22Rv1 (cell line): ENCODE data around the gene IL17RA.

Source experiments
- H3K27ac ChIP-seq: fragments of 450-650 bp; 2 replicates; pipeline ENCODE4 v1.5.1; 2017
- ZFX ChIP-seq: fragments of 450-650 bp; IDR thresholded peaks from 2 replicates; pipeline ENCODE4 v1.6.1; 2017; ENCODE audit warnings: antibody characterized with exemption, borderline replicate concordance
- TF ChIP-seq, protein P1 (sequence below): fragments of 450-650 bp; IDR thresholded peaks from 2 replicates; pipeline ENCODE4 v1.5.1; 2017; ENCODE audit warnings: mild to moderate bottlenecking

The IL17RA gene

GRCh38 chr22:17115236-17115635, 30.4 kb downstream of the IL17RA start:
- peak overlapping the region; percentile 41; the same call in 1 of the 2 replicates for H3K27ac ChIP-seq

DNA sequence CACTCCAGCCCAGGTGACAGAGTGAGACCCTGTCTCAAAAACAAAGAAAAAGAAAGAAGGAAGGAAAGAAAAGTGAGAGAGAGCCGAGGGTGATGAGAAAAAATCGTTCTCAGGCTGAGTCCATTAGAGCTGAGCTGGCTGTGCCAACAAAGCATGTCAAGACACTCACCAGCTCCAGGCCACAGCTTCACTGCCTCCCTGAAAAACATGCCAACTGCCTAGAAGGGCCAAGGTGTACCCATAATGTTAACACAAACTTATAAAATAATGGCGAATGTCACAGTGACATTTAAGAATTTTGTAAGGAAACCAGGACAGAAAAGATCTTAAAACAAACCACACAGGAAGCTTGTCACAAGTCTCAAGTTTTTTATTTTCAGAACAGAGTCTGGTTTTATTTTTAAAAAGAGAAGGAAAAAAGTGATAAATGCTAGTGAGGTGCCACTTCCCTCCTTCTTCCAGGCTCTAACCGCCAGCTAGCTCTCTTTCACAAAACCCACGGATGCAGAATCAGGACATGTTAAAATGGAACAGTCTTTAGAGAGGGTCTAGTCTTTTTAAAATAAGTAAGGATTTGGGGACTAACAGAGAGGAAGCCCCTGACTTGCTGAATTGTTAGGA, 31.3 kb downstream of the IL17RA start:
- H3K27ac ChIP-seq = peak overlapping the region; percentile 41
- TF ChIP-seq, protein P1, sequence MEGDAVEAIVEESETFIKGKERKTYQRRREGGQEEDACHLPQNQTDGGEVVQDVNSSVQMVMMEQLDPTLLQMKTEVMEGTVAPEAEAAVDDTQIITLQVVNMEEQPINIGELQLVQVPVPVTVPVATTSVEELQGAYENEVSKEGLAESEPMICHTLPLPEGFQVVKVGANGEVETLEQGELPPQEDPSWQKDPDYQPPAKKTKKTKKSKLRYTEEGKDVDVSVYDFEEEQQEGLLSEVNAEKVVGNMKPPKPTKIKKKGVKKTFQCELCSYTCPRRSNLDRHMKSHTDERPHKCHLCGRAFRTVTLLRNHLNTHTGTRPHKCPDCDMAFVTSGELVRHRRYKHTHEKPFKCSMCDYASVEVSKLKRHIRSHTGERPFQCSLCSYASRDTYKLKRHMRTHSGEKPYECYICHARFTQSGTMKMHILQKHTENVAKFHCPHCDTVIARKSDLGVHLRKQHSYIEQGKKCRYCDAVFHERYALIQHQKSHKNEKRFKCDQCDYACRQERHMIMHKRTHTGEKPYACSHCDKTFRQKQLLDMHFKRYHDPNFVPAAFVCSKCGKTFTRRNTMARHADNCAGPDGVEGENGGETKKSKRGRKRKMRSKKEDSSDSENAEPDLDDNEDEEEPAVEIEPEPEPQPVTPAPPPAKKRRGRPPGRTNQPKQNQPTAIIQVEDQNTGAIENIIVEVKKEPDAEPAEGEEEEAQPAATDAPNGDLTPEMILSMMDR = no peak
- no peak for TF ChIP-seq ZFX

More at GRCh38 chr22:17115236-17115635, 30.4 kb downstream of the IL17RA start:
- TF ChIP-seq ZFX = no peak
- TF ChIP-seq, protein P1 = no peak

DNA sequence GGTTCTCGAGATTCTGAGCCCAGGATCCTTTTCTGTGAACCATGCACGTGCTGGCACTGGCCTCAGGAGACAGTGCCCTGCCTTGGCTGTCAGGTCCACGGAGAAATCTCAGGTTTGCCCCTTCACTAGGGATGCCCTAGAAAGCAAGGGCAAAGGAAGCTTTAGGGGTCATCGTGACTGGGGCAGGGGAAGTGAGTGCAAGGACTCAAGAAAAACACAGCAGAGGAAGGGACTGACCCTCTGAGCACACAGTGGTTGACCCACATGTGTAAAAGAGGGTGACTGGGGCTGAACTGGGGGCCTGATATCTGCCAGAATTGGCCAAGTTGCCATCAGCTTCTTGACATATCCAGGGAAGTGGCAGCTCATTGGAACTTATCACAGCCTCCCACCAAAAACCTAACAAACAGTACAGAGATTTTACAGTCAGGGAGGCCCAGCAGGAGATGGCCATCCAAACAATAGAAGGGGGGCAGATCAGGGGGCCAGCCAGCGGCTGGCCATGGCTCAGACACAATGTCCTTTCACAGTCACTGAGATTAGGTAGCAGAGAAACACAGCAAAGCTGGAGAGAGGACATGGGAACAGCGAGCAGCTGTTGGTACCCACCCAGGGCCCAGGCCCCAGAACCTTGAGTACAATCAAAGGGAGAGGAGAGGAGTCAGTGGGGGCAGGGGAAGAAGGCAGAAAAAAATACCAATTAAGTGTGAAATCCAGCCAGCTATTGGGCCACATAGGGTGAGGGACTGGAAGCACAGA, 32.0 kb downstream of the IL17RA start:
- H3K27ac ChIP-seq = peak overlapping the region; percentile 41
- TF ChIP-seq ZFX = no peak
- TF ChIP-seq, protein P1 = no peak

DNA sequence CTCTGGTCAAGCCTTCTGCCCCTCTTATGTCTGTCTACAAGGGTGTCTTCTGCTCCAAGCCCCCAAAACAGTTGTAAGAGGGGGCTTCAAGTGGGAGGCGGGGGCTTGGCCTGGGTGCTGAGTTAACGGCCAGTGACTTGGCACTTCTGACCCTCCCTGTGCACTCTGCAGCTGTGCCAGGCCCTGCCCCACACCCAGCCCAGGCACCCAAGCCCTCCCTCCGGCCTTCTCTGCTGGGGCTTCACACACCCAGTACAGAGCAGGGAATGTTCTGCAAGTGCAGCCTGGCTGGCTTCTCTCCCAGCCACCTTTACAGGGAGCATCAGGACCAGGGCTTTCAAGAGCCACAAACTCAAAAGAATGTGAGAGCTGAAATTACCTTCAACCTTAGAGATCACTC, 32.6 kb downstream of the IL17RA start:
- peak overlapping the region; percentile 41; the same call in 1 of the 2 replicates for H3K27ac ChIP-seq
- no peak for TF ChIP-seq ZFX
- TF ChIP-seq, protein P1 = no peak

GRCh38 chr22:17117890-17118289, 33.1 kb downstream of the IL17RA start:
- peak overlapping the region; percentile 41; the same call in 1 of the 2 replicates for H3K27ac ChIP-seq
- TF ChIP-seq, protein P1 = no peak
- no peak for TF ChIP-seq ZFX

- H3K27ac ChIP-seq = no peak overlapping the region
- no peak for TF ChIP-seq ZFX
These were observed 33.5 kb downstream of the IL17RA start for GRCh38 chr22:17118342-17118741.

GRCh38 chr22:17119481-17120202, 34.8 kb downstream of the IL17RA start:
- H3K27ac ChIP-seq = no peak overlapping the region

More at GRCh38 chr22:17119481-17120202, 34.8 kb downstream of the IL17RA start:
- TF ChIP-seq, protein P1 = peak; percentile 59
- no peak for TF ChIP-seq ZFX
